ENCODE data around the gene SGIP1. TPM values are rescaled to one million over a fixed set of nuclear protein-coding genes. Genes with fewer than 3 reads are reported as not detected.

The SGIP1 gene
- total RNA-seq, 2 donors from 2014 or later: 0.07 TPM; not detected in 1

- no peak for ATAC-seq
- no peaks in the 10 kb centered on the region for H3K9me3 ChIP-seq (ENCODE audit: control insufficient read depth, low read length, poor library complexity, severe bottlenecking)
These were observed 115.1 kb downstream of the SGIP1 start for GRCh38 chr1:66648901-66649595.

GRCh38 chr1:66652556-66652955 lies 118.6 kb downstream of the SGIP1 start:
- no peak overlapping the region for H3K27ac Mint-ChIP-seq
- peaks cover 2% of the 10 kb centered on the region for H3K36me3 Mint-ChIP-seq (ENCODE audit: low read depth)
- DNase-seq (no peak), ATAC-seq (no peak)
- peaks cover 59% of the 10 kb centered on the region for H3K27me3 Mint-ChIP-seq
- H3K4me1 Mint-ChIP-seq: no peaks in the 10 kb centered on the region
- no peaks in the 10 kb centered on the region for H3K9me3 ChIP-seq (ENCODE audit: control insufficient read depth, low read length, poor library complexity, severe bottlenecking)
- no peak overlapping the region for H3K4me3 Mint-ChIP-seq

More at GRCh38 chr1:66648901-66649595, 115.1 kb downstream of the SGIP1 start:
- no peak overlapping the region for H3K4me3 Mint-ChIP-seq
- no peaks in the 10 kb centered on the region for H3K4me1 Mint-ChIP-seq
- H3K27ac Mint-ChIP-seq: no peak overlapping the region
- peaks cover 2% of the 10 kb centered on the region for H3K36me3 Mint-ChIP-seq (ENCODE audit: low read depth)
- DNase-seq: no peak
- peaks cover 49% of the 10 kb centered on the region for H3K27me3 Mint-ChIP-seq

- Mint-ChIP-seq H3K4me1 (no peaks in the 10 kb centered on the region), H3K4me3 (no peak overlapping the region), H3K27ac (no peak overlapping the region), H3K27me3 (peaks cover 57% of the 10 kb centered on the region), H3K36me3 (ENCODE audit: low read depth) (no peaks in the 10 kb centered on the region)
- DNase-seq (no peak), ATAC-seq (no peak)
- no peaks in the 10 kb centered on the region for H3K9me3 ChIP-seq (ENCODE audit: control insufficient read depth, low read length, poor library complexity, severe bottlenecking)
These were observed 120.7 kb downstream of the SGIP1 start for GRCh38 chr1:66654643-66655042.

- no peak overlapping the region for H3K27ac Mint-ChIP-seq
These were observed 137.5 kb downstream of the SGIP1 start for GRCh38 chr1:66671455-66671854.

GRCh38 chr1:66676613-66677298 lies 142.8 kb downstream of the SGIP1 start:
- Mint-ChIP-seq H3K4me3 (no peak overlapping the region), H3K27ac (no peak overlapping the region), H3K27me3 (peaks cover 39% of the 10 kb centered on the region), H3K4me1 (no peaks in the 10 kb centered on the region), H3K36me3 (ENCODE audit: low read depth) (peaks cover 2% of the 10 kb centered on the region)
- DNase-seq (no peak), ATAC-seq (no peak)
- no peaks in the 10 kb centered on the region for H3K9me3 ChIP-seq (ENCODE audit: control insufficient read depth, low read length, poor library complexity, severe bottlenecking)

More at GRCh38 chr1:66671455-66671854, 137.5 kb downstream of the SGIP1 start:
- no peaks in the 10 kb centered on the region for H3K9me3 ChIP-seq (ENCODE audit: control insufficient read depth, low read length, poor library complexity, severe bottlenecking)
- peaks cover 32% of the 10 kb centered on the region for H3K27me3 Mint-ChIP-seq
- H3K4me1 Mint-ChIP-seq: no peaks in the 10 kb centered on the region
- DNase-seq: no peak
- no peak overlapping the region for H3K4me3 Mint-ChIP-seq
- no peak for ATAC-seq
- H3K36me3 Mint-ChIP-seq (ENCODE audit: low read depth): no peaks in the 10 kb centered on the region

GRCh38 chr1:66678146-66678545 lies 144.2 kb downstream of the SGIP1 start:
- no peaks in the 10 kb centered on the region for H3K9me3 ChIP-seq (ENCODE audit: control insufficient read depth, low read length, poor library complexity, severe bottlenecking)
- Mint-ChIP-seq H3K27me3 (peaks cover 37% of the 10 kb centered on the region), H3K36me3 (ENCODE audit: low read depth) (peaks cover 2% of the 10 kb centered on the region), H3K27ac (no peak overlapping the region), H3K4me1 (no peaks in the 10 kb centered on the region), H3K4me3 (no peak overlapping the region)
- no peak for DNase-seq
- no peak for ATAC-seq

GRCh38 chr1:66679140-66679539 lies 145.2 kb downstream of the SGIP1 start:
- DNase-seq: no peak
- no peaks in the 10 kb centered on the region for H3K9me3 ChIP-seq (ENCODE audit: control insufficient read depth, low read length, poor library complexity, severe bottlenecking)
- Mint-ChIP-seq H3K27ac (no peak overlapping the region), H3K4me3 (no peak overlapping the region), H3K4me1 (no peaks in the 10 kb centered on the region), H3K36me3 (ENCODE audit: low read depth) (peaks cover 2% of the 10 kb centered on the region), H3K27me3 (peaks cover 37% of the 10 kb centered on the region)
- no peak for ATAC-seq

- H3K9me3 ChIP-seq (ENCODE audit: control insufficient read depth, low read length, poor library complexity, severe bottlenecking): no peaks in the 10 kb centered on the region
- H3K27ac Mint-ChIP-seq: no peak overlapping the region
- DNase-seq: no peak
- H3K4me1 Mint-ChIP-seq: no peaks in the 10 kb centered on the region
- peaks cover 2% of the 10 kb centered on the region for H3K36me3 Mint-ChIP-seq (ENCODE audit: low read depth)
- no peak for ATAC-seq
- peaks cover 27% of the 10 kb centered on the region for H3K27me3 Mint-ChIP-seq
- no peak overlapping the region for H3K4me3 Mint-ChIP-seq
These were observed 147.7 kb downstream of the SGIP1 start for GRCh38 chr1:66681686-66682085.

GRCh38 chr1:66682106-66682505 lies 148.2 kb downstream of the SGIP1 start:
- no peak for ATAC-seq
- Mint-ChIP-seq H3K4me1 (no peaks in the 10 kb centered on the region), H3K36me3 (ENCODE audit: low read depth) (peaks cover 2% of the 10 kb centered on the region), H3K27me3 (peaks cover 25% of the 10 kb centered on the region), H3K4me3 (no peak overlapping the region), H3K27ac (no peak overlapping the region)
- no peak for DNase-seq
- no peaks in the 10 kb centered on the region for H3K9me3 ChIP-seq (ENCODE audit: control insufficient read depth, low read length, poor library complexity, severe bottlenecking)

GRCh38 chr1:66684353-66684752 lies 150.4 kb downstream of the SGIP1 start:
- no peak overlapping the region for H3K4me3 Mint-ChIP-seq
- peaks cover 28% of the 10 kb centered on the region for H3K27me3 Mint-ChIP-seq
- ATAC-seq (no peak), DNase-seq (no peak)
- H3K27ac Mint-ChIP-seq: no peak overlapping the region
- no peaks in the 10 kb centered on the region for H3K9me3 ChIP-seq (ENCODE audit: control insufficient read depth, low read length, poor library complexity, severe bottlenecking)
- H3K4me1 Mint-ChIP-seq: peaks cover 3% of the 10 kb centered on the region
- peaks cover 2% of the 10 kb centered on the region for H3K36me3 Mint-ChIP-seq (ENCODE audit: low read depth)

- no peaks in the 10 kb centered on the region for H3K36me3 Mint-ChIP-seq (ENCODE audit: low read depth)
- no peaks in the 10 kb centered on the region for H3K9me3 ChIP-seq (ENCODE audit: control insufficient read depth, low read length, poor library complexity, severe bottlenecking)
- H3K4me1 Mint-ChIP-seq: peaks cover 3% of the 10 kb centered on the region
- H3K27ac Mint-ChIP-seq: no peak overlapping the region
- peaks cover 26% of the 10 kb centered on the region for H3K27me3 Mint-ChIP-seq
- ATAC-seq (no peak), DNase-seq (no peak)
- no peak overlapping the region for H3K4me3 Mint-ChIP-seq
These were observed 151.3 kb downstream of the SGIP1 start for GRCh38 chr1:66685265-66685664.

GRCh38 chr1:66685670-66686069 lies 151.7 kb downstream of the SGIP1 start:
- no peak for ATAC-seq
- Mint-ChIP-seq H3K27ac (no peak overlapping the region), H3K36me3 (ENCODE audit: low read depth) (no peaks in the 10 kb centered on the region), H3K27me3 (peaks cover 26% of the 10 kb centered on the region), H3K4me1 (peaks cover 3% of the 10 kb centered on the region), H3K4me3 (no peak overlapping the region)
- H3K9me3 ChIP-seq (ENCODE audit: control insufficient read depth, low read length, poor library complexity, severe bottlenecking): no peaks in the 10 kb centered on the region
- no peak for DNase-seq

- Mint-ChIP-seq H3K27ac (no peak overlapping the region), H3K27me3 (peaks cover 26% of the 10 kb centered on the region), H3K4me1 (peaks cover 3% of the 10 kb centered on the region), H3K36me3 (ENCODE audit: low read depth) (no peaks in the 10 kb centered on the region), H3K4me3 (no peak overlapping the region)
- no peaks in the 10 kb centered on the region for H3K9me3 ChIP-seq (ENCODE audit: control insufficient read depth, low read length, poor library complexity, severe bottlenecking)
- DNase-seq (no peak), ATAC-seq (no peak)
These were observed 152.5 kb downstream of the SGIP1 start for GRCh38 chr1:66686406-66686805.

- Mint-ChIP-seq H3K27me3 (peaks cover 28% of the 10 kb centered on the region), H3K27ac (no peak overlapping the region), H3K36me3 (ENCODE audit: low read depth) (peaks cover 2% of the 10 kb centered on the region), H3K4me1 (peaks cover 3% of the 10 kb centered on the region), H3K4me3 (no peak overlapping the region)
- DNase-seq: no peak
- no peak for ATAC-seq
- no peaks in the 10 kb centered on the region for H3K9me3 ChIP-seq (ENCODE audit: control insufficient read depth, low read length, poor library complexity, severe bottlenecking)
These were observed 153.4 kb downstream of the SGIP1 start for GRCh38 chr1:66687358-66687757.

All from T-helper 17 cell (primary cell).